Right ventricle myocardium superior (tissue), 1 donor: ENCODE measurements around the gene TTLL4. TPM values are rescaled to one million over a fixed set of nuclear protein-coding genes. Genes with fewer than 3 reads are reported as not detected.
A peak's percentile ranks its signal among the peaks of the same experiment; 100 is the strongest.

Experiments
- ATAC-seq: fragments of 200-7000 bp; cut with Tn5 transposase; one replicate; pipeline ENCODE4 v1.9.1; 2020; ENCODE audit warnings: mild to moderate bottlenecking; ENCODE audit not compliant: poor library complexity
- DNase-seq: peaks from one replicate; pipeline ENCODE4 v3.0.0-alpha.2; 2020
- intact Hi-C: fragments of 100-400 bp; cut with DNase I; formaldehyde crosslinking; loops from one replicate; pipeline ENCODE4 v1.11.2; 2022
- total RNA-seq: library from RNA; stranded (reverse); fragmentation: NEBNext Ultra II Directional; extraction: Animal tissue kit (Norgen Biotek cat#: 25700); gene quantifications from one replicate; pipeline ENCODE4 v1.2.1, GENCODE V29; 2021
- donor health status: DM: no; HTN: yes; CAD: no; lungs with severe emphysema.

Gene TTLL4
- total RNA-seq, 1 donor from 2014 or later = 5.6 TPM

DNA sequence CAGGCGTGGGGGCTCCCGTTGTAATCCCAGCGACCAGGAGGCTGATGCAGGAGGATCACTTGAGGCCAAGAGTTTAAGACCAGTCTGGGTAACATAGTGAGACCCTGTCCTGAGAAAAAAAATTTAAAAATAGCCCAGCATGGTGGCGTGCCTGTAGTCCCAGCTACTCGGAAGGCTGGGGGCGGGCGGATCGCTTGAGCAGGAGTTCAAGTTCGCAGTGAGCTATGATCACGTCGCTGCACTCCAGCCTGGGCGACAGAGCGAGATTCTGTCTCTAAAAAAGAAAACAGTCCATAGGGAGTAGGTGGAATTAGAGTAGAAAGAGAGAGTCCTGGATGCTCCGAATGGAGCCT is 325 bp upstream of the TTLL4 start:
- no peak for DNase-seq
- intact Hi-C loops = loop anchor here (5.0 kb wide), 1 partner anchor 142 kb away; no protein-coding TSS in a partner anchor
- ATAC-seq = no peak

DNA sequence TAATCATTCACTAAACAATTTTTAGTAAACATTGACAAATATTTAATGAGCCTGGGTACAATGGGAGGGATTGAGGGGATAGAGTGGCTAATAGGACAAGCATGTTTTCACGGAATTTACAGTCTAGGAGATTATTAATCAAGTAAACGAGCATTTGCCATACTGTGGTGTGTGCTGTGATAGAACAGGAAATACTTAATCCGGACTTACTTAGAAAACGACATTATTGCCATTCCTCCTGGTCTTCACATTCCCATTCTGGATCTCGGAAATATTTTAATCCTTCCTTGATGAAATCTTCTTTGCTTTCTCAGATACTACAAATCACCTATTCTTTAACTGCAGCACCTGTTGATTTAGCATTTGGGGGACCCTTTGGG is 905 bp downstream of the TTLL4 start:
- no peak for ATAC-seq
- intact Hi-C loops = loop anchor here (5.0 kb wide), 1 partner anchor 141 kb away; no protein-coding TSS in a partner anchor
- DNase-seq = no peak

DNA sequence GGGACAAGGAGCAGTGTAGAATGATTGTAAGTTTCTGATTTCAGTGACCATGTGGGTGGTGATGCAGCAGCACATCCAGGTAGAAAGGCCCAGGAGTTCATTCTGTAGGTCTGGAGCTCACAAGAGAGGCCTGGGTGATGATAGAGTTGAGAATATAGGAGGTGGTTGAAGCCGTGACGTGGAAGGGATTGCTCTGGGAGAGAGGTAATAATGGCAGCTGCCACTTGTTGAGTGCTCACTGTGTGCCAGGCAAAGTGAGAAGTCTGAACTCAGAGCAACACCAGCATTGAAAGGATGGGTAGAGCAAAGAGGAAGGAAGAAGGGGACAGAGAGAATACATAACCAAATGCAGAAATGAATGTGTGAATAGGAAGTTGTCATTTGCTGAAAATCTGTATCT is 3.3 kb downstream of the TTLL4 start:
- DNase-seq (no peak), ATAC-seq (no peak)
- intact Hi-C loops = loop anchor here (5.0 kb wide), 1 partner anchor 138 kb away; no protein-coding TSS in a partner anchor

DNA sequence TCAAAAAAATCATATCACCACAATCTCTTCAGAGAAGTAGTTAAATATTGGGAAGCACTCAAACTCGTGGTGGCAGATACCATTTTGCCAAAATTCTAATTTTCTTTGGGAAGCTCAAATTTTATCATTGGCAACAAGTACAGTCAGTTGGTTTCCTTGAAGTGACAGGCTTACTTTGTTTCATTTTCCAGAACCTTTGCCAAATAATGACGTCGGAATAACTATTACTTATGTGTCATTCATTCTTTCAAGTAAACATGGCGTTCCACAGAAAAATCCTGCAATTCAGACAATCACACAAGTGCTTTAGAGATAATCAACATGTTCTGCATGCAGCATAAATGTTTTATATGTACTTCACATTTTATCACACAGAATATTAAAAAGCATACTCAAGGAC is 5.4 kb downstream of the TTLL4 start:
- DNase-seq (no peak), ATAC-seq (no peak)
- intact Hi-C loops = no loop called here

DNA sequence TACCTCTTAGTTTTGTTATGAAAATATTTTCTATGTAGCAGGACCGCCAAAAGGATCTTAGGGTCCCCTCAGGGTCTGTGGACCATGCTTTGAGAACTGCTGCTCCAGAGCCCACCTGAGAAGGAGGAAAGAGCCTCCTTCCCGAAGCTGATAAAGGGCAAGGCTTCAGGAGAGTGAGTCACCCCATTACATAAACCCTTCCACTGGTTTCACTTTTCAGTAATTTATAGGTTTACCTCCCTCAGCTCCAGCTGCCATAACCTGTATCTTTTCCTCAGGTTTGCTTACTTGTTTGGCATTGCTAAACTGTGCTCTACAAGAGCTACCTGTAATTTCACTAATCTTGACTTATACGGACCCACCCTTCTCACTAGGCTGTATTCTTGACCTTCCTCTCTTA is 6.6 kb downstream of the TTLL4 start:
- intact Hi-C loops = no loop called here
- no peak for DNase-seq
- no peak for ATAC-seq

DNA sequence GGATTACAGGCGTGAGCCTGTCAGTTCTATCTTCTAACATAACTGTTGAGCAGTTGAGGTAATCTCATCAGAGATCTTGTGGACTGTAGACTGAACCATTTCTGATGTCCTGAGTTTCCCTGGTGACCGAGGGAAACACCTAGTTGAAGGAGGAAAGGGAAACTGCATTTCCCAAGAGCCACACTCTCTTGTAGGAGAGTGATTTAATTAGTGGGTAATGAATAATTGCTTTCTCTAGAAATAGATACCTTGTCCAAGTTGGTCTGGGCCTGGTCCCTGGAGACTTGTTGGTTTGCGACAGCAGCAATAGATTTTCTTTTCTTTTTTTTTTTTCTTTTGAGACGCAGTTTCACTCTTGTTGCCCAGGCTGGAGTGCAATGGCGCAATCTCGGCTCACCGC is 7.4 kb downstream of the TTLL4 start:
- intact Hi-C loops = no loop called here
- ATAC-seq (no peak), DNase-seq (no peak)

DNA sequence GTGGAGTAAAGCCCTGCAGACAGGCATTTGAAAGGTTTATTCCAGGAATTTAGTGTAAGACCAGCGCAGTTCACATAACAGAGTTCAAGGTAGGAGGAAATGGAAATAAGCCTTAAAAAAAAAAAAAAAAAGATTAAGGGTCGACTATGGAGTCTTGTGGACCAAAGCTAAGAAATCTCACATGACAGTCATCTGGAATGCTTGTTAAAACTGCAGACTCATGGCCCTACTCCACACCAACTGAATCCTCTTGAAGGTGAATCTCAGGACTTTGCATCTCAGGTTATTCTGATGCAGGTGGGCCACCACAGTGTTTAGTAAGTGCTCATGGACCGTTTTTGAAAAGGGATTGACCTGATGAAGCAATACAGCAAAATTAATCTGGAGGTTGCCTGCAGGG is 8.8 kb downstream of the TTLL4 start:
- no peak for ATAC-seq
- no peak for DNase-seq
- intact Hi-C loops = no loop called here

DNA sequence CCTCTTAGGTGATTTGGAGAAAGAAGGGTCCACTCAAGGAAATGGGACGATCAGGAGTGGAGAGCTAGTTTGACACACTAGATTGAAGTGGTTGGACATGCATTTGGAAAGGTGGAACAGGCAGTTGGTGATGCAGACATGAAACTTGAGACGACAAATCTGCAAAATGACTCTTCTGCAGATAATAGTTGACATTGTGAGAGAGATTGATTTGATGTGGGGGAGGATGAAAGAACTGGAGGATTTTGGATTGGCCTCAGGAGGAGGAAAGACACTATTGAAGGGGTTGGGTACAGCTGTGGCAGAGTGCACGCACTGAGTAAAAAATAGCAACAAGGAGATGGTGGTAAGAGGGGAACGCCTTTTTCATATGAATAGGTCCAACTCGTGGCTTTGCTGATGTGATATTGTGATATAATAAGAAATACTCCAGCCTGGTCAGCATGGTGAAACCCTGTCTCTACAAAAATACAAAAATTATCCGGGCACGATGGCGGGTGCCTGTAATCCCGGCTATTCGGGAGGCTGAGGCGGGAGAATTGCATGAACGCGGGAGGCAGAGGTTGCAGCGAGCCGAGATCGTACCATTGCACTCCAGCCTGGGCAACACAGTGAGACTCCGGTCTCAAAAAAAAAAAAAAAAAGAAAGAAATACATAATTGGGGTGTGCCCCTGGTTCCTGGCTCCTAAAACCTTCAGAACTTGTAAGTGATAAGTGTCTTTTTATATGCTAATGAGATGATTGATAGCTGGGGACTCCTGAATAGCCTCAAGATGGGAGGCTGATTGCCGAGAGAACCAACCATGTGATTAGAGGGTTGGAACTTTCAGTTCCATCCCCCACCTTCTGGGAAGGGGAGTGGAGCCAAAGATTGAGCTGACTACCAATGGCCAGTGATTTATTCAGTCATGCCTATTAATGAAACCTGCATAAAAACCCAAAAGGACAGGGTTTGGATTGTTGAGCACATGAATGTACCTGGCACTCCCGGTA is 9.7 kb downstream of the TTLL4 start:
- ATAC-seq (no peak), DNase-seq (no peak)
- intact Hi-C loops = no loop called here

DNA sequence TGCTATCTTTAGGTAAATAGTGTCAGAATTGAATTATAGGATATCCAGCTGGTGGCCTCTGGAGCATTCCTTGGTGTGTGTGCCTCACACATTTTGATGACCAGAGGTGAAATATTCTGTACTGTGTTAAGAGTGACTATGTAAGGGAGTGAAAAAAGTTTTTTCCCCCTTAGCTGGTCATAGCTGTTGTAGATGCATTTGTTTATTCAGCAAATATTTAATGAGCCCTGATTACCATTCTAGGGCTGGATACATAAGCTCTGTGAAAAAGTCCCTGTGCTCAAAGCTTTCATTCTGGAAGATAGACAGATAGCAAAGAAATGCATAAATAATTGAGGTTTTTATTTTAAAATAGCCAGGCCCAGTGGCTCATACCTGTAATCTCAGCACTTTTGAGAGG is 10.9 kb downstream of the TTLL4 start:
- ATAC-seq (no peak), DNase-seq (no peak)
- intact Hi-C loops = no loop called here

DNA sequence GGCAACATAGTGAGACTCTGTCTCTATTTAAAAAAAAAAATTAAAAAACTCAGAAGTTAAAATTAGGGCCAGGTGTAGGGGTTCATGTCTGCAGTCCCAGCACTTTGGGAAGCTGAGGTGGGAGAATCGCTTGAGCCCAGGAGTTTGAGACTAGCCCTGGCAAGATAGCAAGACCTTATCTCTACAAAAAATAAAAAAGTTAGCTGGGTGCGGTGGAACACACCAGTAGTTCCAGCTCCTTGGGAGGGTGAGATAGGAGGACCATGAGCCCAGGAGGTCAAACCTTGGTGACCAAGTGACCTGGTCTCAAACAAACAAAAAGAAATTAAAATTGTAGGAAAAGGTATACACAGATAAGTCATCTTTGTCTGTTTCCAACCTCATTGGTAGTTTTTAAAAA is 11.3 kb downstream of the TTLL4 start:
- no peak for ATAC-seq
- DNase-seq = no peak
- intact Hi-C loops = no loop called here

DNA sequence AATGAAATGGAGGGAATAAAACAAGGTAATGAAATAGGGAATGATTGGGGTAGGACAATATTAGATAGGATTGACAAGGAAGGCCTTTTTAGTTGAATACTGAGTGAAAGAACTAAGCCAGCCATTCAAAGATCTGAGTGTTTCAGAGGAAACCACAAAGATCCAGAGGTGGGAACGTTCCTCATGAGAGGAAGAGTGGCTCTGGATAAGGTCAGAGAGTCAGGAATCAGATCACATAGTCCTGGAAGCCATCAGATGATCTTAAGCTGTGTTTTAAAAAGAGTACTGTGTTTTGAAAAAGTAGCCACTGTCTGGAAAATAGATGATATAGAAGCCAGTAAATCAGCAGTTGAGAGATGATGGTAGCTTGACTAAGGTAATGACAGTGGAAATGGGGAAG is 11.8 kb downstream of the TTLL4 start:
- ATAC-seq = no peak
- intact Hi-C loops = no loop called here
- no peak for DNase-seq

DNA sequence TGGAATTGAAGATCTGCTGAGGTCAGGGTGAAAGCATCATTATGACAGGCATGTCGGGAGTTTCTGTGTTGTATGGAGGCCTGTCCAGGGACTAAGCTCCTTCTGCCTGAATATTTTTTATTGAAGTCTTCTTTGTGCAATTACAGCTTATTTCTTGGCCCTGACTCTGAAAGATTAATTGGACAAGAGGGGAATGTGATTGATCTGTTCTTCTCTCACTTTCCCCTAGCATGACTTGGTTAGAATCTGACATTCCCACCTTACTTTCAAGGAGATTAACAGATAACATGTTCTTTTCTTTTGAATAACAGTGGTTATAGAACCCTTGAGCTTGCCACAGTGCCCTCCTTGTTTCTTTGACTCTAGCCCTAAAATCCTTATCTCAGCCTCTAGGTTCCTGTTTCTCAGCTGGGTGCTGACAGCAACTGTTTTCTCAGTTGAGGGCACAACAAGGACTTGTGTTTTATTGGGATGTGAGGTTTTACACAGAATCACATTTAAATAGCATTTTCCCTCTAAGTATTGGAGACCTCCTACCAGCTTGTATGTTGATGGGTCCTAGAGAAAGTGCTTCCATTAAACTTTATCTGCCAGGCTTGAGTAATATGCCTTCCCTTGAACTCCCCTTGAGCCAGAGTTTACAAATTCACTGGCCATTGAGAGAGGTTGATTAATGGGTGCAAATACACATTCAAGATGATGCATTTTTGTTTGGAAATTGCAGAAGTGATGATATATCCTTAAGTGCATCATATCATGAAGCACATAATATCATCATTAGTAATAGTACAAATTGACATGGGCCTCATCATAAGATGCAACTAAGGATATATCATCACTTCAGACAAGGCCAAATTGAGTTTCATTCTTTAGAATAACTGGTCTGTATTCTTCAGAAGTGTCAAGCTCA is 12.5 kb downstream of the TTLL4 start:
- ATAC-seq = no peak
- DNase-seq = no peak
- intact Hi-C loops = no loop called here

DNA sequence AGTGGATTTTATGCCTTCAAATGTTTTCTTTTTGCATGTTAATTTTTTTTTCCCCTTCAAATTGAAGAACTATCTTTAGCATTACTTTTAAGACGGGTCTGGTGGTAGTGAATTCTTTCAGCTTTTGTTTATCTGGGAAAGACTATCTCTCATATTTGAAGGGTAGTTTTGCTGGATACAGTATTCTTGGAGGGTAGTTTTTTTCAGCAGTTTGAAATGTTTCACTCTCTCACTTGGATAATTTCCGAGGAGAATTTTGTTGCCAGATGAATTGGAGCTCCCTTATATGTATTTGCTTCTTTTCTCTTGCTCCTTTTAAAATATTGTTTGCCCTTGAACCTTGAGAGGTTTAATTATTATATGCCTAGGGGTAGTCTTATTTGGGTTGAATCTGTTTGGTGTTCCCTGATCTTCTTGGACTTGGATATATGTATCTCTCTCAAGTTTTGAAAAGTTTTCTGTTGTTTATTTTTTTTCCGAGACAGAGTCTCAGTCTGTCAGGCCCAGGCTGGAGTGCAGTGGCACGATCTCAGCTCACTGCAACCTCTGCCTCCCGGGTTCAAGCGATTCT is 15.5 kb downstream of the TTLL4 start:
- ATAC-seq (no peak), DNase-seq (no peak)
- intact Hi-C loops = loop anchor here (5.0 kb wide), 1 partner anchor 121 kb away; no protein-coding TSS in a partner anchor

DNA sequence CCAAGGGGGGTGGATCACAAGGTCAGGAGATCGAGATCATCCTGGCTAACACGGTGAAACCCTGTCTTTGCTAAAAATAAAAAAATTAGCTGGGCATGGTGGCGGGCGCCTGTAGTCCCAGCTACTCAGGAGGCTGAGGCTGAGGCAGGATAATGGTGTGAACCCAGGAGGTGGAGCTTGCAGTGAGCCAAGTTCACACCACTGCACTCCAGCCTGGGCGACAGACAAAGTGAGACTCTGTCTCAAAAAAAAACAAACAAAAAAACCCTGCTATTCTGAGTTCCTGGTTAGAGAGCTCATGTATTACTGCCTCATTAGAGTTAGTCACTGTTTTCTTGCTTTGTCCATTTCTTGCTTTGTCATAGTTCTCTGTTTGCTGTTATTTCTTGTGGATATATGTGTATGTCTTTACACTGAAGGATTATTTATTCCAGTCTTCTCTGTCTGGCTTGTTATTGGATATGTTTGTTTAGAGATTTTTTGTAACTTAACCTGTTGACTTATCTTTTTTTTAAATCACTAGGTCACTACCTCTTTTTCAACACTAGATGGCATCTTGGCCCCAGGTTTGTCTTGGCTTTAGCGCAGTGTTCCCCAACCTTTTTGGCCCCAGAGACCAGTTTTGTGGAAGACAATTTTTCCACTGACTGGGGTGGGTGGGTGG is 17.0 kb downstream of the TTLL4 start:
- DNase-seq (no peak), ATAC-seq (no peak)
- intact Hi-C loops = loop anchor here (5.0 kb wide), 1 partner anchor 120 kb away; no protein-coding TSS in a partner anchor

DNA sequence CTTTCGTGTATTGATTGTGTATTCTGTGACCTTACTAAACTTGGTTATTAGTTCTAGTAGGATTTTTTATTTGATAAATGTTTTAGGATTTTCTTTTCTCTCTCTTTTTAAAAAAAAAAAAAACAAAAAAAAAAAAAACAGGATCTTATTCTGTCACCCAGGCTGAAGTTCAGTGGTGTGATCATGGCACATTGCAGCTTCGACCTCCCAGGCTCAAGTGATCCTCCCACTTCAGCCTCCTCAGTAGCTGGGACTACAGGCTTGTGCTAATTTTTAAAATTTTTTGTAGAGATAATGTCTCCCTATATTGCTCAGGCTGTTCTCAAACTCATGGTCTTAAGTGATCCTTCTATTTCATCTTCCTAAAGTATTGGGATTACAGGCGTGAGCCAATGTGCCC is 19.0 kb downstream of the TTLL4 start:
- intact Hi-C loops = loop anchor here (5.0 kb wide), 1 partner anchor 118 kb away; no protein-coding TSS in a partner anchor
- ATAC-seq (no peak), DNase-seq (no peak)

DNA sequence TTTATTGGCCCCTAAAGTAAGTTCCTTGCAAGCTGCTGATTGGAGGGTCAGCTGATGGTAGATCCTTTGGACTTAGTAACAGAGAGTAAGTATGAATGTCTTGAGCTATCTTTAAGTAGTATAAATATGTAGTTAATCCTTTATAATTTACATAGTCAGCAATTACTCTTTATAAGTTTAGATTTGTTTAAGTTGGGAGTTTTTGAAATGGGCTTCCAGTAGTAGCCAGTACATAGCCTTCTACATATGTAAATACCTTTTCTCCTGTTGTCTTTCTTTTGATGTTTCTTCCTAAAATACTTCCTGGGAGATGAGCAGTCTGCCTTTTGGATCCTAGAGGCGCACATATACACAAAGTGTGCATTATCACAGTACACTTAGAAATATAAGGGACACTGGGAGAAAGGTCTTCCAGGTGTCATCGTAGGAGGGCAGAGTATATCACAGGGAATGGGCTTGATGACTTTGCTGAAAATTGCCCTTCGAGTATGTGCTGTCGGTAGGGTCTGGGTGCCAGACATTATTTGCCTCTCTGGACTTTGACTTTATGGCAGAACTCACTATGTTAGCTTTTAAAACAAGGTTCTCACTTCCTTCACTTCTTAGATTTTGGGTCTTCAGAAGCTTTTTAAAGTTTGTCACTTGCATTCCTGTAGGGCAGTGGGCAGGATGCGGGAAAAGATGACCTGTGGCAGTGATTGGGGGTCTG is 21.6 kb downstream of the TTLL4 start:
- DNase-seq (no peak), ATAC-seq (peak; percentile 13)
- intact Hi-C loops = no loop called here

DNA sequence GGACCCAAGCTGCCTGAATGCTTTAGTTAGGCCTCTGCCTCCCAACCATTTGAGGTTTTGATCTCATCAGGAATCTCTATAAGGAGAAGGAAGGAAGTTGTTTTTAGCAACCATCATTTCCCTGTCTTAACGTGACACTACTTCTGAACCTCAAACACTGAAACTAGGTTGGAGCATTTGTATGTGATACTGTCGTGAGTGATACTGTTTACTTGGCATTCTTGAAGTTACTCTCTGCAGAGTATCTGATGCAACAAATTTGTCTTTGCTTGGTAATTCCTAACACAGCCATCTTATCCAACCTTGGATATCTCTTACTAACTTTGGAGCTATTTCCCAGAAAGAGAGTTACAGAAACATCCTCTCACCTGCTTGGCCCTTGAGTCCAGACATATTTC is 22.1 kb downstream of the TTLL4 start:
- no peak for DNase-seq
- ATAC-seq = no peak
- intact Hi-C loops = no loop called here
